Measurements from ENCODE around the gene KANK2. TPM values are rescaled to one million over a fixed set of nuclear protein-coding genes. Genes with fewer than 3 reads are reported as not detected.

Gene KANK2
- total RNA-seq, 4 donors from 2014 or later = 177 to 241 (median 222) TPM

DNA sequence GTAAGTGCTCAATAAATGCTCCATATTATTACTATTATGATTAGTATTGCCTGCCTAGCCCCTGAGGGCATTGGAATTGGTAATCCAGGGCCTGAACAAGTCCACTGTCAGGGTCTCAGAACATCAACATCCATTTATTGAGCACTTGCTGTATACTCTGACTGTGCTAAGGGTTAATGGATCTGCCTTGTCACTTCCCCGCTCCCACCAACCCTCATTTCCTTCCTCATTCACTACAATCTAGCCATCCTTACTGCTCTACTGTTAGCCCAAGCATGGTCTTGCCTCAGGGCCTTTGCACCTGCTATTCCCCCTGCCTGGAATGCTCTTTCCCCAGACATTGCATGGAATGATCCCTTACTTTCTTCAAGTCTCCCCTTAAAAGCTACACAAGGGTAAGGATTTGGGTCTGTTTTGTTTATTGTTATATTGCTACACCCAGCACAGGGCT is 29.4 kb upstream of the KANK2 start:
- H3K9me3 ChIP-seq = no peaks in the 10 kb centered on the region
- 88 to 93% methylated on average over 1 of the region's 1 CpG for WGBS, 2 donors
- H3K27ac ChIP-seq = no peak overlapping the region
- TF ChIP-seq, protein P1, sequence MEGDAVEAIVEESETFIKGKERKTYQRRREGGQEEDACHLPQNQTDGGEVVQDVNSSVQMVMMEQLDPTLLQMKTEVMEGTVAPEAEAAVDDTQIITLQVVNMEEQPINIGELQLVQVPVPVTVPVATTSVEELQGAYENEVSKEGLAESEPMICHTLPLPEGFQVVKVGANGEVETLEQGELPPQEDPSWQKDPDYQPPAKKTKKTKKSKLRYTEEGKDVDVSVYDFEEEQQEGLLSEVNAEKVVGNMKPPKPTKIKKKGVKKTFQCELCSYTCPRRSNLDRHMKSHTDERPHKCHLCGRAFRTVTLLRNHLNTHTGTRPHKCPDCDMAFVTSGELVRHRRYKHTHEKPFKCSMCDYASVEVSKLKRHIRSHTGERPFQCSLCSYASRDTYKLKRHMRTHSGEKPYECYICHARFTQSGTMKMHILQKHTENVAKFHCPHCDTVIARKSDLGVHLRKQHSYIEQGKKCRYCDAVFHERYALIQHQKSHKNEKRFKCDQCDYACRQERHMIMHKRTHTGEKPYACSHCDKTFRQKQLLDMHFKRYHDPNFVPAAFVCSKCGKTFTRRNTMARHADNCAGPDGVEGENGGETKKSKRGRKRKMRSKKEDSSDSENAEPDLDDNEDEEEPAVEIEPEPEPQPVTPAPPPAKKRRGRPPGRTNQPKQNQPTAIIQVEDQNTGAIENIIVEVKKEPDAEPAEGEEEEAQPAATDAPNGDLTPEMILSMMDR (IDR thresholded peaks at IDR 0.05) = no peak
- TF ChIP-seq POLR2A (IDR thresholded peaks at IDR 0.05) = no peak
- DNase-seq = no peak
- H3K4me3 ChIP-seq (replicated peaks in 1 of 3) = no peak overlapping the region
- no peaks in the 10 kb centered on the region for H3K27me3 ChIP-seq
- H3K4me1 ChIP-seq = no peaks in the 10 kb centered on the region
- peaks cover 28 to 32% of the 10 kb centered on the region in 2 donors for H3K36me3 ChIP-seq
- intact Hi-C loops (cut with DNase I) = no loop called here

DNA sequence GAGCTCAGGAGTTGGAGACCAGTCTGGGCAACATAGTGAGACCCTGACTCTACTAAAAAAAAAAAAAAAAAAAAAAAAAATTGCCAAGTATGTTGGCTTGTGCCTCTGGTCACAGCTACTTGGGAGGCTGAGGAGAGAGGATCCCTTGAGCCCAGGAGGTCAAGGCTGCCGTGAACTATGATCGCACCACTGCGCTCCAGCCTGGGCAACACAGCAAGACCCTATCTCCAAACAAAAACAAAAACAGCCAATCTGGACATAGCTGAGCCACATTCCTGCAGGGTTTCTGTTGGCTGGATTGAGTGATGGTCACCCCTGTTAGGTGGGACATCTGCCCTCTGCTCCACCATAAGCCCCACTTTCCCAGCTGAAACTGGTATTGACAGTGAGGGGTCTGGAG is 28.5 kb upstream of the KANK2 start:
- Histone ChIP-seq H3K27ac (no peak overlapping the region), H3K9me3 (no peaks in the 10 kb centered on the region), H3K36me3 (peaks cover 36 to 41% of the 10 kb centered on the region in 2 donors), H3K27me3 (no peaks in the 10 kb centered on the region), H3K4me1 (no peaks in the 10 kb centered on the region), H3K4me3 (replicated peaks in 1 of 3) (no peak overlapping the region)
- DNase-seq = no peak
- TF ChIP-seq, protein P1 (IDR thresholded peaks at IDR 0.05) = no peak
- TF ChIP-seq POLR2A (IDR thresholded peaks at IDR 0.05) = no peak
- intact Hi-C loops (cut with DNase I) = no loop called here
- 97% methylated on average over 3 of the region's 3 CpGs for WGBS, 2 donors

DNA sequence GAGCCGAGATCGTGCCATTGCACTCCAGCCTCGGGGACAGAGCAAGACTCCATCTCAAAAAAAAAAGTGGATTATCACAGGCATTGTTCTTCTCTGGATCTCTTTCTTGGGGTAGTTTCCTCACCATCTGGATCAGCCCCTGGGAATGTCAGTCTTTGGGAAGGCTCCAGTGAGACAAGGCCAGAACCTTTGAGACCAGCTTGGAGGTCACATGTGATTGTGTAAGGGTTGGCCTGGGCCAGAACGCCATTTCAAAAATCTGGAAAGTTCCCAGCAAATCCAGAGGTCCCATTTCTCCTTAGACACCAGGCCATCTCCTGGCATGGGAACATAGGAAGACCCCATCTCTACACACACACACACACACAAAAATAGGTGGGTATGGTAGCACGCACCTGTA is 27.8 kb upstream of the KANK2 start:
- no peak for DNase-seq
- no peak overlapping the region for H3K4me3 ChIP-seq (replicated peaks in 1 of 3)
- intact Hi-C loops (cut with DNase I) = no loop called here
- H3K4me1 ChIP-seq = no peaks in the 10 kb centered on the region
- H3K36me3 ChIP-seq = peaks cover 36 to 41% of the 10 kb centered on the region in 2 donors
- H3K27me3 ChIP-seq = no peaks in the 10 kb centered on the region
- H3K9me3 ChIP-seq = no peaks in the 10 kb centered on the region
- TF ChIP-seq, protein P1 (IDR thresholded peaks at IDR 0.05) = no peak
- no peak for TF ChIP-seq POLR2A (IDR thresholded peaks at IDR 0.05)
- 86 to 91% methylated on average over 5 of the region's 5 CpGs for WGBS, 2 donors
- H3K27ac ChIP-seq = no peak overlapping the region

DNA sequence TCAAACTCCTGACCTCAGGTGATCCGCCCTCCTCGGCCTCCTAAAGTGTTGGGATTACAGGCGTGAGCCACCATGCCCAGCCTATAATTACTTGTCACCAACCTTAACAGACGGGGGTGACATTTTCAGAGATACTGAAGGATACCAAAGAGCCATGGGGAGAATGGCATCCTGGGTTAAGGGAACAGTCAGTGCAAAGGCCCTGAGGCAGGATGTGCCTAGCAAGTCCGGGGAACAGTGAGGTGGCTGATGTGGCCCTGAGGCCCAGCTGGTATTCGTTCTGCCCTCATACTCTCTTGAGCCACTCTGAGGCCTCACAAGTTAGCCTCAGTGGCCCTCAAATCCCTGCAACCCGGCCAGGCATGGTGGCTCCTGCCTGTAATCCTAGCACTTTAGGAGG is 27.1 kb upstream of the KANK2 start:
- H3K4me1 ChIP-seq = no peaks in the 10 kb centered on the region
- H3K27ac ChIP-seq = no peak overlapping the region
- H3K27me3 ChIP-seq = no peaks in the 10 kb centered on the region
- 96 to 97% methylated on average over 6 to 7 of the region's 7 CpGs for WGBS, 2 donors
- no peaks in the 10 kb centered on the region for H3K9me3 ChIP-seq
- no peak for TF ChIP-seq POLR2A (IDR thresholded peaks at IDR 0.05)
- TF ChIP-seq, protein P1 (IDR thresholded peaks at IDR 0.05) = no peak
- DNase-seq = no peak
- intact Hi-C loops (cut with DNase I) = no loop called here
- H3K36me3 ChIP-seq = peaks cover 34 to 41% of the 10 kb centered on the region in 2 donors
- no peak overlapping the region for H3K4me3 ChIP-seq (replicated peaks in 1 of 3)

DNA sequence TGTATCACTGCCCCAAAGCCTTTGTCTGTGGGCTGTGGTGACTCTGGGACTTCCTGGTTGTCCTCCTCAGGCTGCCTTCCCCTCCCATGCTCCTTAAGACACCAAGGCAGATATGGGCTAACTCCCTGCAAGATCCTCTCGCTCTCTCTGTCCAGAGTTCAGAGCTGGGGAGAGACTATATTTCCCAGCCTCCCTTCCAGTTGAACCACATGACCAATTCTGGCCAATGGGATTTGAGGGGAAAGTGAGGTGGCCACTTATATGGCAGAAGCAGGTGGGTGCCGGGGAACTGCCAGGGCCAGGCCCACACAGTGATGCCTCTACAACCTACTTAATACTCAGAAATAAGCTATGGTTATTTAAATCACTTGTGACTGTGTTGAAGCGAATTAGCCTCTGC is 25.9 kb upstream of the KANK2 start:
- DNase-seq = no peak
- Histone ChIP-seq H3K27ac (no peak overlapping the region), H3K4me1 (no peaks in the 10 kb centered on the region), H3K36me3 (peaks cover 30 to 41% of the 10 kb centered on the region in 2 donors), H3K9me3 (no peaks in the 10 kb centered on the region), H3K27me3 (no peaks in the 10 kb centered on the region), H3K4me3 (replicated peaks in 1 of 3) (no peak overlapping the region)
- intact Hi-C loops (cut with DNase I) = no loop called here
- WGBS, 2 donors = 94 to 96% methylated on average over 3 of the region's 3 CpGs
- no peak for TF ChIP-seq POLR2A (IDR thresholded peaks at IDR 0.05)
- TF ChIP-seq, protein P1 (IDR thresholded peaks at IDR 0.05) = no peak

All from thyroid gland (tissue), 4 donors.